DOHH2 (cell line): ENCODE measurements around the gene LRRFIP2.

ENCODE experiments used
- H3F3A ChIP-seq: fragments of 200-600 bp; sonication (generic), shearing (Covaris generic); 2 replicates; pipeline ENCODE4 v1.6.0; 2016; ENCODE audit warnings: antibody characterized with exemption, mild to moderate bottlenecking; ENCODE audit not compliant: control insufficient read depth, insufficient read depth
- H3K27ac ChIP-seq: fragments of 200-600 bp; sonication (generic); 2 replicates; pipeline ENCODE4 v1.5.1; 2014; ENCODE audit warnings: low read depth, mild to moderate bottlenecking, low read length, moderate library complexity
- H3K27me3 ChIP-seq: fragments of 200-600 bp; sonication (generic); 2 replicates; pipeline ENCODE4 v1.6.1; 2014; ENCODE audit warnings: mild to moderate bottlenecking, low read length, mixed read lengths; ENCODE audit not compliant: control insufficient read depth
- H3K36me3 ChIP-seq: fragments of 200-600 bp; sonication (generic); 2 replicates; pipeline ENCODE4 v1.6.1; 2014; ENCODE audit warnings: mild to moderate bottlenecking, low read length, moderate library complexity, mixed read lengths; ENCODE audit not compliant: control insufficient read depth
- H3K4me1 ChIP-seq: fragments of 200-600 bp; sonication (generic); 2 replicates; pipeline ENCODE4 v1.6.1; 2014; ENCODE audit warnings: mild to moderate bottlenecking, low read length, mixed read lengths; ENCODE audit not compliant: control insufficient read depth
- H3K4me2 ChIP-seq: fragments of 200-600 bp; sonication (generic); 2 replicates; pipeline ENCODE4 v1.6.0; 2014; ENCODE audit warnings: mild to moderate bottlenecking, low read length, moderate library complexity
- H3K4me3 ChIP-seq: fragments of 200-600 bp; sonication (generic); 2 replicates; pipeline ENCODE4 v1.5.1; 2014; ENCODE audit warnings: mild to moderate bottlenecking, low read length, mixed read lengths
- H3K79me2 ChIP-seq: fragments of 200-600 bp; sonication (generic); 2 replicates; pipeline ENCODE4 v1.6.1; 2014; ENCODE audit warnings: mild to moderate bottlenecking, low read length, mixed read lengths; ENCODE audit not compliant: control insufficient read depth
- H3K9me2 ChIP-seq: fragments of 200-600 bp; sonication (generic); replicated peaks from 2 replicates; pipeline ENCODE4 v1.6.1; 2014; ENCODE audit warnings: mild to moderate bottlenecking, low read length, mixed read lengths; ENCODE audit not compliant: control insufficient read depth
- H3K9me3 ChIP-seq: fragments of 200-600 bp; sonication (generic); 2 replicates; pipeline ENCODE4 v1.6.1; 2014; ENCODE audit warnings: antibody characterized with exemption, low read length, mixed read lengths; ENCODE audit not compliant: control insufficient read depth, insufficient read depth
- H4K20me1 ChIP-seq: fragments of 200-600 bp; sonication (generic); 2 replicates; pipeline ENCODE4 v1.6.0; 2014; ENCODE audit warnings: low read depth, mild to moderate bottlenecking, antibody characterized with exemption, low read length, moderate library complexity; ENCODE audit not compliant: control insufficient read depth, insufficient read depth
- EZH2phosphoT487 ChIP-seq: fragments of 200-600 bp; sonication (generic); IDR thresholded peaks from 2 replicates; pipeline ENCODE4 v1.6.1; 2017; ENCODE audit warnings: borderline replicate concordance, mild to moderate bottlenecking, antibody characterized with exemption, low read length, moderate library complexity, mixed read lengths
- TF ChIP-seq, protein P1 (sequence below): fragments of 200-600 bp; sonication (generic); IDR thresholded peaks from one replicate; pipeline ENCODE4 v1.5.1; 2014; ENCODE audit warnings: antibody characterized with exemption, mild to moderate bottlenecking, low read depth, low read length; ENCODE audit not compliant: poor library complexity, severe bottlenecking

The LRRFIP2 gene

DNA sequence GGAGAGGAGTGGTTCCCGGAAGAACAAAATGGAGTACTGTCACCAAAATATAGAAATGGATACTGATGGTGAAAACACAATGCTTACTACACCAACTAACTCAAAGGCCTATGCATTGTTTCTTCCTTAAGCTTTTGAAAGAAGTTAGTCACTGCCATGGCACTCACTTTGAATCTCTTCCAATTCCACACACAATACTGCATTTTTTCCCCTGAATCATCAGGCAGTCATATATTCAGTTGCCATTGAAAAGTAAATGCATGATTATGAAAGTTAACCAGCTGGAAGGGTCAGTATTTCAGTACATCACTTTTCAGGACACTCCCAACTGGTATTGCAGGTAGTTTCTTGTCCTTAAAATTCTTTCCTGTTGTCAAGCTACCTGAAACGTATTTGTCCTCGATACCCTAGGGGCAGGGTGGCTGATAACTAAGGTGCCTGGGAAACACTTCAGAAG is 9.0 kb upstream of the LRRFIP2 start:
- Histone ChIP-seq H3K4me3 (no peak overlapping the region), H3K27me3 (no peaks in the 10 kb centered on the region), H3K4me2 (no peak overlapping the region), H3K79me2 (peaks cover 10% of the 10 kb centered on the region), H3K9me2 (no peaks in the 10 kb centered on the region), H3K9me3 (no peaks in the 10 kb centered on the region), H4K20me1 (no peaks in the 10 kb centered on the region), H3F3A (no peaks in the 10 kb centered on the region), H3K36me3 (peaks cover 1% of the 10 kb centered on the region; the same call in 1 of the 2 replicates), H3K27ac (no peak overlapping the region), H3K4me1 (peaks cover 17% of the 10 kb centered on the region)
- no peak for TF ChIP-seq EZH2phosphoT487
- TF ChIP-seq, protein P1, sequence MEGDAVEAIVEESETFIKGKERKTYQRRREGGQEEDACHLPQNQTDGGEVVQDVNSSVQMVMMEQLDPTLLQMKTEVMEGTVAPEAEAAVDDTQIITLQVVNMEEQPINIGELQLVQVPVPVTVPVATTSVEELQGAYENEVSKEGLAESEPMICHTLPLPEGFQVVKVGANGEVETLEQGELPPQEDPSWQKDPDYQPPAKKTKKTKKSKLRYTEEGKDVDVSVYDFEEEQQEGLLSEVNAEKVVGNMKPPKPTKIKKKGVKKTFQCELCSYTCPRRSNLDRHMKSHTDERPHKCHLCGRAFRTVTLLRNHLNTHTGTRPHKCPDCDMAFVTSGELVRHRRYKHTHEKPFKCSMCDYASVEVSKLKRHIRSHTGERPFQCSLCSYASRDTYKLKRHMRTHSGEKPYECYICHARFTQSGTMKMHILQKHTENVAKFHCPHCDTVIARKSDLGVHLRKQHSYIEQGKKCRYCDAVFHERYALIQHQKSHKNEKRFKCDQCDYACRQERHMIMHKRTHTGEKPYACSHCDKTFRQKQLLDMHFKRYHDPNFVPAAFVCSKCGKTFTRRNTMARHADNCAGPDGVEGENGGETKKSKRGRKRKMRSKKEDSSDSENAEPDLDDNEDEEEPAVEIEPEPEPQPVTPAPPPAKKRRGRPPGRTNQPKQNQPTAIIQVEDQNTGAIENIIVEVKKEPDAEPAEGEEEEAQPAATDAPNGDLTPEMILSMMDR, result no peak

DNA sequence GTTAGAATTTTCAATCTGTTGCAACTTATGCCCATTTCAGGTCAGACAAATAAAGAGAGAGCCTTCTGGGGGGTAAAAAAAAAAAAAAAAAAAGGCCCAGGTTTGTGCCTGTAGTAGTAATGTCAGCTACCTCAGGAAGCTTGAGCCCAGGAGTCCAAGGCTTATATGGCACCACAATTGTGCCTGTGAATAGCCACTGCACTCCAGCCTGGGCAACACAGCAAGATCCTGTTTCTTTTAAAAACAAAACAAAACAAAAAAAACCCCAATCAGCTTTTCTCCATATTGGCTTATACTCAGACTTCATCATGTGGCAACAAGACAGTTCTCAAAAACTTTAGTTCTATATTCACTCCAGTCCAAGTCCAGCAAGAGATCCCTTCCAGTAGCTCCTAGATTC is 8.4 kb upstream of the LRRFIP2 start:
- no peaks in the 10 kb centered on the region for H3K27me3 ChIP-seq
- peaks cover 15% of the 10 kb centered on the region for H3K79me2 ChIP-seq
- H3K9me2 ChIP-seq, result no peaks in the 10 kb centered on the region
- no peak overlapping the region for H3K27ac ChIP-seq
- no peaks in the 10 kb centered on the region for H3K9me3 ChIP-seq
- H3K4me2 ChIP-seq, result no peak overlapping the region
- peaks cover 23% of the 10 kb centered on the region for H3K4me1 ChIP-seq
- no peaks in the 10 kb centered on the region for H4K20me1 ChIP-seq
- TF ChIP-seq EZH2phosphoT487, result no peak
- TF ChIP-seq, protein P1, result no peak
- no peaks in the 10 kb centered on the region for H3F3A ChIP-seq
- H3K4me3 ChIP-seq, result no peak overlapping the region
- peaks cover 6% of the 10 kb centered on the region for H3K36me3 ChIP-seq

DNA sequence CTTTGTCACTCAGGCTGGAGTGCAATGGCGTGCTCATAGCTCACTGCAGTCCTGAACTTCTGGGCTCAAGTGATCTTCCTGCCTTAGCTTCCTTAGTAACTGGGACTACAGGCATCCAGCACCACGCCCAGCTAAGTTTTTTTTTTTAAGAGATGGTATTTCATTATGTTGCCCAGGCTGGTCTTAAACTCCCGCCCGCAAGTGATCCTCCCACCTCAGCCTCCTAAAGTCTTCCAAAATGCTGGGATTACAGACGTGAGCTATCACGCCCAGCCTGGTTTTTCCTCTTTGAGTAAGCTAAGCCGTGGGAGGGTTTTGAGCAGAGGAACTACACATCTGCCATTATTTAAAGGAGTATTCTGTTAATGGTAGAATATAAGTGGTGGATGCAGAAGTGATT is 7.4 kb upstream of the LRRFIP2 start:
- H3K4me1 ChIP-seq, result peaks cover 32% of the 10 kb centered on the region
- no peak overlapping the region for H3K27ac ChIP-seq
- no peaks in the 10 kb centered on the region for H3K9me3 ChIP-seq
- no peaks in the 10 kb centered on the region for H3F3A ChIP-seq
- H3K79me2 ChIP-seq, result peaks cover 26% of the 10 kb centered on the region
- H3K9me2 ChIP-seq, result no peaks in the 10 kb centered on the region
- H4K20me1 ChIP-seq, result no peaks in the 10 kb centered on the region
- no peak for TF ChIP-seq EZH2phosphoT487
- TF ChIP-seq, protein P1, result no peak
- no peak overlapping the region for H3K4me3 ChIP-seq
- no peak overlapping the region for H3K4me2 ChIP-seq
- peaks cover 6% of the 10 kb centered on the region for H3K36me3 ChIP-seq
- no peaks in the 10 kb centered on the region for H3K27me3 ChIP-seq
